Loucy (cell line): ENCODE measurements around the gene DUSP28.

Experiments used
- H2AFZ ChIP-seq: fragments of 200-600 bp; sonication (generic); 2 replicates; pipeline ENCODE4 v1.6.0; 2016; ENCODE audit warnings: antibody characterized with exemption, mild to moderate bottlenecking, low read length, moderate library complexity
- H3F3A ChIP-seq: fragments of 200-600 bp; 2 replicates; pipeline ENCODE4 v1.6.0; 2016; ENCODE audit warnings: antibody characterized with exemption, low read depth, mild to moderate bottlenecking
- H3K27me3 ChIP-seq: fragments of 200-600 bp; sonication (generic); 2 replicates; pipeline ENCODE4 v1.6.1; 2014; ENCODE audit warnings: low read length, mild to moderate bottlenecking; ENCODE audit not compliant: insufficient read depth, poor library complexity, severe bottlenecking
- H3K36me3 ChIP-seq: fragments of 200-600 bp; sonication (generic); 2 replicates; pipeline ENCODE4 v1.6.1; 2016; ENCODE audit warnings: low read length; ENCODE audit not compliant: insufficient read depth
- H3K4me1 ChIP-seq: fragments of 200-600 bp; sonication (generic); 2 replicates; pipeline ENCODE4 v1.5.1; 2014; ENCODE audit warnings: low read length, mild to moderate bottlenecking; ENCODE audit not compliant: insufficient read depth, poor library complexity, severe bottlenecking
- H3K4me2 ChIP-seq: fragments of 200-600 bp; sonication (generic); 2 replicates; pipeline ENCODE4 v1.6.0; 2014; ENCODE audit warnings: antibody characterized with exemption, low read length, low read depth, mild to moderate bottlenecking; ENCODE audit not compliant: poor library complexity, severe bottlenecking
- H3K4me3 ChIP-seq: fragments of 200-600 bp; sonication (generic); 2 replicates; pipeline ENCODE4 v1.5.1; 2014; ENCODE audit warnings: low read length, mild to moderate bottlenecking, mixed read lengths; ENCODE audit not compliant: poor library complexity, severe bottlenecking
- H3K79me2 ChIP-seq: fragments of 200-600 bp; sonication (generic); 2 replicates; pipeline ENCODE4 v1.6.1; 2014; ENCODE audit warnings: low read length; ENCODE audit not compliant: insufficient read depth
- H3K9ac ChIP-seq: fragments of 200-600 bp; sonication (generic); 2 replicates; pipeline ENCODE4 v1.6.0; 2014; ENCODE audit warnings: mild to moderate bottlenecking, low read depth, low read length, moderate library complexity; ENCODE audit not compliant: poor library complexity, severe bottlenecking
- H3K9me2 ChIP-seq: fragments of 200-600 bp; sonication (generic); replicated peaks from 2 replicates; pipeline ENCODE4 v1.6.1; 2016; ENCODE audit warnings: low read depth, low read length, mixed read lengths
- H3K9me3 ChIP-seq: fragments of 200-600 bp; sonication (generic); 2 replicates; pipeline ENCODE4 v1.6.1; 2014; ENCODE audit warnings: mild to moderate bottlenecking, antibody characterized with exemption, low read length, low read depth; ENCODE audit not compliant: insufficient read depth
- H4K20me1 ChIP-seq: fragments of 200-600 bp; sonication (generic); 2 replicates; pipeline ENCODE4 v1.6.0; 2014; ENCODE audit warnings: antibody characterized with exemption, low read length, mild to moderate bottlenecking; ENCODE audit not compliant: insufficient read depth, poor library complexity, severe bottlenecking
- EZH2phosphoT487 ChIP-seq: fragments of 200-600 bp; IDR thresholded peaks from 2 replicates; pipeline ENCODE4 v1.6.1; 2018; ENCODE audit warnings: antibody characterized with exemption, mild to moderate bottlenecking, moderate library complexity, borderline replicate concordance
- TF ChIP-seq, protein P1 (sequence below): fragments of 200-600 bp; sonication (generic); conservative IDR thresholded peaks from 2 replicates; pipeline ENCODE4 v1.5.1; 2014; ENCODE audit warnings: mild to moderate bottlenecking, antibody characterized with exemption, low read length

DUSP28 gene

DNA sequence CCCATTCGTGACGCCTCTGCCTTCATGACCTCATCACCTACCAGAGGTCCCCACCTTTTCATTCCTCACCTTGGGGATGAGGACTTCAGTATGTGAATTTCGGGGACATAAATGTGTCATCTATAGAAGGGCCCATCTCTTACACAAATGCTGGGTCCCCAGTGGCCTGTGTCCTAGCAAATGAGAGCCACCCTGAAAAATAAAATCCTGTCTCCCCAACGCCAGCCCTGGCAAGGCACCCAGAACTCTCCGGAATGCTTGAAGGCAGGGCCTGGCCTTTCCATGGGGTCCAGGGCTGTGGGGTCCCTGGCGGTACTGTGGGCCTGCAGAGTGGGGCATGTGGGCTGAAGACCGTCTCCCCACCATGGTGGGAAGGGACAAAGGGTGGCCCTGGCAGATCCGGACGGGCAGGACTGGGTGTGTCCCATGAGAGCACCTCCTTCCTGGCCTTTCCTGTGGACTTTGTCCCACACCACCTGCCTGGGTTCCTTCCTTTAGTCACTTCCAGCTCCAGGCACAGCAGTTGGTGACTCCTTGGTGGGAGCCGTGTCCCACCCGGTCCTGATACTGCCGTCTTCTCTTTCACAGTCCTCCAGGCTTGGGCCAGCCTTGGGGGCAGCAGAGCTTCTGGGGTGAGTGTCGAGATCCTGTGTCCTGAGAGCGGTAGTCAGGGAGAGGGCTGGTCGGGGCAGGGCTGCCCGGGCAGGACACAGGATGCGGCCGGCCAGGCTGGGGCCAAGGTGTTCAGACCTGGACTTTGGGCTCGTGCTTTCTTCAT is 45.0 kb downstream of the DUSP28 start:
- no peak overlapping the region for H2AFZ ChIP-seq
- no peaks in the 10 kb centered on the region for H3K9me2 ChIP-seq
- no peaks in the 10 kb centered on the region for H3K4me1 ChIP-seq
- H3K27me3 ChIP-seq = no peaks in the 10 kb centered on the region
- no peak overlapping the region for H3K4me2 ChIP-seq
- no peaks in the 10 kb centered on the region for H4K20me1 ChIP-seq
- no peaks in the 10 kb centered on the region for H3K36me3 ChIP-seq
- TF ChIP-seq, protein P1, sequence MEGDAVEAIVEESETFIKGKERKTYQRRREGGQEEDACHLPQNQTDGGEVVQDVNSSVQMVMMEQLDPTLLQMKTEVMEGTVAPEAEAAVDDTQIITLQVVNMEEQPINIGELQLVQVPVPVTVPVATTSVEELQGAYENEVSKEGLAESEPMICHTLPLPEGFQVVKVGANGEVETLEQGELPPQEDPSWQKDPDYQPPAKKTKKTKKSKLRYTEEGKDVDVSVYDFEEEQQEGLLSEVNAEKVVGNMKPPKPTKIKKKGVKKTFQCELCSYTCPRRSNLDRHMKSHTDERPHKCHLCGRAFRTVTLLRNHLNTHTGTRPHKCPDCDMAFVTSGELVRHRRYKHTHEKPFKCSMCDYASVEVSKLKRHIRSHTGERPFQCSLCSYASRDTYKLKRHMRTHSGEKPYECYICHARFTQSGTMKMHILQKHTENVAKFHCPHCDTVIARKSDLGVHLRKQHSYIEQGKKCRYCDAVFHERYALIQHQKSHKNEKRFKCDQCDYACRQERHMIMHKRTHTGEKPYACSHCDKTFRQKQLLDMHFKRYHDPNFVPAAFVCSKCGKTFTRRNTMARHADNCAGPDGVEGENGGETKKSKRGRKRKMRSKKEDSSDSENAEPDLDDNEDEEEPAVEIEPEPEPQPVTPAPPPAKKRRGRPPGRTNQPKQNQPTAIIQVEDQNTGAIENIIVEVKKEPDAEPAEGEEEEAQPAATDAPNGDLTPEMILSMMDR = no peak
- TF ChIP-seq EZH2phosphoT487 = no peak
- H3K9me3 ChIP-seq = no peaks in the 10 kb centered on the region
- H3K9ac ChIP-seq = no peak overlapping the region
- H3K4me3 ChIP-seq = no peak overlapping the region
- no peaks in the 10 kb centered on the region for H3K79me2 ChIP-seq
- no peaks in the 10 kb centered on the region for H3F3A ChIP-seq

DNA sequence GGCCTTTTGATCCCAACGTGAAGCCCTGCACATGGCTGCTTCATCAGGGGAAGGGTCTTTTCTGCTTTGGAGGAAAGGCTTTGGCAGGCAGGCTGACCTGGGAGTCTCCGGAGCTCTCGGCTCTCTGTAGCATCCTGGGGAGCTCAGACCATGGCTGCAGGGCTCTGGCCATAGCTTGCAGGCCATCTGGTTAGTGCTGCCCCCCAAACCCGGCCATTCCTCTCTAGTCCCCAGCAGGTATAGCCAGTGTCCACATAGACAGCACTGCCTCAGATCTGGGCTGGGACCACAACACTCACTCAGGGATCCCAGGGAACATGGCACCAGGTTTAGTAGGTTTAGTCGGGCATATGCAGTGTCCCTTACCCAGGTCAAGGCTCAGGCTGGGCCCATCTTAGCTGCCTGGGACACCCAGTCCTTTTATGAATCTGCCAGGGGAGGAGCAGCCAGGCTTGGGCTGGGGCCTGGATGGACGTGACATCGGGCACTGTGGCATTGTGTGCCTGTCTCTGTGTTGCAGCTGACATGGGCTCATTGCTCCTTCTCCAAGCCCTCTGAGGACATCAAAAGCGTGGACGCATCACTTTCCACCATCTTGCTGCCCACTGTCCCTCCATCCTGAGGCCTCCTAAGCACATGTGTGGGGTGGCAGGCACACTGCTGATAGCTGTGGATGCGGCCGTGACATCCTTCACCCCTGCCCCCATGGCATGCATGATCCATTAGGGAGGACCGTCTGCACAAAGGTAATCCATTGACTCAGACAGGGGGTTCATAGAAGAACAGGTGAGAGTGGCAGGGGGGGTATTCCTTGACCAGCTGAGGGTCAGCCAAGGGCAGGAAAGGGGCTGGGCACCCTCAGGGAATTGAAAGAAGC is 45.9 kb downstream of the DUSP28 start:
- no peaks in the 10 kb centered on the region for H3K9me3 ChIP-seq
- no peaks in the 10 kb centered on the region for H3K4me1 ChIP-seq
- H3K4me2 ChIP-seq = no peak overlapping the region
- no peak overlapping the region for H3K4me3 ChIP-seq
- H3K27me3 ChIP-seq = no peaks in the 10 kb centered on the region
- no peaks in the 10 kb centered on the region for H3K9me2 ChIP-seq
- no peaks in the 10 kb centered on the region for H3F3A ChIP-seq
- no peaks in the 10 kb centered on the region for H3K36me3 ChIP-seq
- H3K9ac ChIP-seq = no peak overlapping the region
- no peaks in the 10 kb centered on the region for H4K20me1 ChIP-seq
- no peak overlapping the region for H2AFZ ChIP-seq
- TF ChIP-seq, protein P1 = no peak
- TF ChIP-seq EZH2phosphoT487 = no peak
- no peaks in the 10 kb centered on the region for H3K79me2 ChIP-seq

DNA sequence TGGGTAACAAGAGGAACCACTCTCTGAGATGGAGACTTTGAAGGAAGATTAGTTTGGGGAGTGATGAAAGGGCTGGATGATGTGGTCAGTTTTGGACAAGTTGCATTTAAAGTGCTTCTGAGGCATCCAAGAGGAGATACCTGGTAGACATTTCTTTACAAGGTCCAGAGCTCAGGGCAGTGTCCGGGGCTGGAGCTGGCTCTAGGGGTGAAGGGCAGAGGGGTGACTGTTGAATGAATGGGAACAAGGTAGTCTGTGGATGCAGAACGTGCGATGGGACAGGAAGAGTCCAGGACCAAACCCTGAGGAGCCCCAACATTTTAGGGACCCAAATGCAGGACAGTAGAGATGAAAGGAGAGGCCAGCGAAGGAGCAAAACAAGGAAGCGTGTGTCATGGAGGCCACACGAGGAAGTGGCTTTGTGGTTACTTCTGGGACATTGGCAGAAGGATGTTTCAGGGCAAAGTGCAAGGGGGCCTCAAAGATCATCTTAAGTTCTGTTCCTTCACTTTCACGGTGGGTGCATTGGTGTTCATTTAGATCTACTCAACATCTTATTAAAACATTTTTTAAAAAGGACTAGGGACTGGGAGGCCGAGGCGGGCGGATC is 51.5 kb downstream of the DUSP28 start:
- no peaks in the 10 kb centered on the region for H3K9me3 ChIP-seq
- H3K4me1 ChIP-seq = peaks cover 18% of the 10 kb centered on the region
- H2AFZ ChIP-seq = no peak overlapping the region
- H3K4me2 ChIP-seq = peak overlapping the region; percentile 44
- no peaks in the 10 kb centered on the region for H3K36me3 ChIP-seq
- H3K4me3 ChIP-seq = peak overlapping the region; percentile 11
- H3K79me2 ChIP-seq = no peaks in the 10 kb centered on the region
- no peaks in the 10 kb centered on the region for H3K9me2 ChIP-seq
- TF ChIP-seq, protein P1 = no peak
- no peak for TF ChIP-seq EZH2phosphoT487
- no peaks in the 10 kb centered on the region for H3K27me3 ChIP-seq
- no peaks in the 10 kb centered on the region for H4K20me1 ChIP-seq
- H3K9ac ChIP-seq = no peak overlapping the region
- H3F3A ChIP-seq = no peaks in the 10 kb centered on the region
